ENCODE measurements around the gene GAREM2. TPM values are rescaled to one million over a fixed set of nuclear protein-coding genes. Genes with fewer than 3 reads are reported as not detected.

GAREM2 gene
- total and polyA plus RNA-seq, 10 donors = 0.62 to 6.3 (median 1.9) TPM

DNA sequence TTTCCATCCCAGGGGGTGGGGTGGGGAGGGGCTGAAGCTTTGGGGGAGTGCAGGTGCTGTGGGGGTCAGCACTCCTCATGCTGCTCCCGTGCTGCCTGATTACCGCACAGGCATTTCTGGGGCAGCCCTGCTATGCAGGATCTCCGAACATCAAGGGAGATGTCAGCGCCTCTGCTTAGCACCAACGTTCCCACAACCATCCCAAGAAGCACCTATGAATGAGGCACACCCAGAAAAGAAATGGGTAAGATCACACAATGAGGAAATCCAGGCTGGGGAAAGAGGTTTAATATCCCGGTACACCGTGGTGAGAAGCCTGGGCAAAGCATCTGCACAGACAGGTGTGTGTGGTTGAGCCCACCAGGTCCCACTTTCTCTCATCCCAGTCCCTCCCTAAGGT lies 17.5 kb downstream of the GAREM2 start:
- H3K36me3 ChIP-seq = peaks cover 0 to 62% (median 56%) of the 10 kb centered on the region in 6 donors
- intact Hi-C loops (cut with DNase I; ENCODE audit: low total_unique reads) = no loop called here

DNA sequence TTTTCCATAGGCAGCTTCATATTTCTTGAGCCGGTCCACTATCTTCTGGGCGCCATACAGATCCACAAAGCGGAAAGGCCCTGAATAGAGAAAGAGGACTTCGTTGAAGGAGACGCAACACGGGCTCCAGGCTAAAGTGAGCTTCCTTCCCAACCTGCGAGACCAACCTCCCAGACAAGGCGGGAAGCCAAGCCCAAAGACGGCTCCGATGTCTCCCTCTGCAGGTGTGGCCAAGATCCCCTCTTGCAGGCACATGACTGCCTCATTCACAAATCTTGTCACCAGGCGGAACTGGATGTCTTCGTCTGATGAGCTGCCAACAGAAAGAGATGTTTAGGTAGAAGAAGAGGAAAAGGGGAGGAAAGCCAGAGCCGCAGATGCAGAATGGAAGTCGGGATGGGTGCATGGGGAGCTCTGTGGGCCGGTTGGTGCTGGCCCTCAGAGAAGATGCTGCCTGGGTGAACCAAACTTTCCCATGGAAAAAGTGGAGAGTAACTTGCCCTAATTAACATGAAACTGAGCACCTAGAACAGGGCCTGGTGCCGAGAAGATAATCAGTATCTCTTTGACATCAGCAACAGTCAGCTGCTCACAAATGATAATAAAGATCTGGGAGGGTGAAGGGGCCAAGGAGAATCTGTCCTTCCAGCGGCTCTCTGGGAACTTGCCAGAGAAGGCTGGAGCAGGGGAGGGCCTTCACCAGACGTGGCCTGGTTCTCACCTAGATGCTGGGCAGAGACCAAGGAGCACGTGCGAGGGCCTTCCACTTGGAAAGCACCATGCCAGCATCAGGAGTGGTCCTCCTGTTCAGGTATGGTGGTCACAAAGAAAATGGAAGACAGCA lies 18.6 kb downstream of the GAREM2 start:
- Histone ChIP-seq H3K27ac (no peak overlapping the region), H3K27me3 (replicated peaks in 1 of 7) (no peaks in the 10 kb centered on the region), H3K4me3 (no peak overlapping the region), H3K36me3 (peaks cover 0 to 74% (median 63%) of the 10 kb centered on the region in 6 donors), H3K4me1 (peaks cover 0 to 6% (median under 1%) of the 10 kb centered on the region in 6 donors), H3K9me3 (no peaks in the 10 kb centered on the region)
- TF ChIP-seq POLR2AphosphoS5 (IDR thresholded peaks at IDR 0.05) (no peak), POLR2A (IDR thresholded peaks at IDR 0.05) (no peak)
- TF ChIP-seq, protein P1, sequence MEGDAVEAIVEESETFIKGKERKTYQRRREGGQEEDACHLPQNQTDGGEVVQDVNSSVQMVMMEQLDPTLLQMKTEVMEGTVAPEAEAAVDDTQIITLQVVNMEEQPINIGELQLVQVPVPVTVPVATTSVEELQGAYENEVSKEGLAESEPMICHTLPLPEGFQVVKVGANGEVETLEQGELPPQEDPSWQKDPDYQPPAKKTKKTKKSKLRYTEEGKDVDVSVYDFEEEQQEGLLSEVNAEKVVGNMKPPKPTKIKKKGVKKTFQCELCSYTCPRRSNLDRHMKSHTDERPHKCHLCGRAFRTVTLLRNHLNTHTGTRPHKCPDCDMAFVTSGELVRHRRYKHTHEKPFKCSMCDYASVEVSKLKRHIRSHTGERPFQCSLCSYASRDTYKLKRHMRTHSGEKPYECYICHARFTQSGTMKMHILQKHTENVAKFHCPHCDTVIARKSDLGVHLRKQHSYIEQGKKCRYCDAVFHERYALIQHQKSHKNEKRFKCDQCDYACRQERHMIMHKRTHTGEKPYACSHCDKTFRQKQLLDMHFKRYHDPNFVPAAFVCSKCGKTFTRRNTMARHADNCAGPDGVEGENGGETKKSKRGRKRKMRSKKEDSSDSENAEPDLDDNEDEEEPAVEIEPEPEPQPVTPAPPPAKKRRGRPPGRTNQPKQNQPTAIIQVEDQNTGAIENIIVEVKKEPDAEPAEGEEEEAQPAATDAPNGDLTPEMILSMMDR (IDR thresholded peaks at IDR 0.05 in 8 of 11, conservative IDR thresholded peaks at IDR 0.05 in 3 of 11) = no peak
- intact Hi-C loops (cut with DNase I; ENCODE audit: low total_unique reads) = no loop called here
- WGBS, 5 donors = 86 to 93% (median 90%) methylated on average over 20 of the region's 20 CpGs
- no peak for DNase-seq

More for the DNA sequence above, 17.5 kb downstream of the GAREM2 start:
- H3K27ac ChIP-seq = no peak overlapping the region
- 84 to 97% (median 92%) methylated on average over 7 of the region's 7 CpGs for WGBS, 5 donors
- DNase-seq = no peak
- TF ChIP-seq POLR2A (IDR thresholded peaks at IDR 0.05) = no peak
- TF ChIP-seq, protein P1 (IDR thresholded peaks at IDR 0.05 in 8 of 11, conservative IDR thresholded peaks at IDR 0.05 in 3 of 11) = no peak
- no peak for TF ChIP-seq POLR2AphosphoS5 (IDR thresholded peaks at IDR 0.05)
- no peaks in the 10 kb centered on the region for H3K9me3 ChIP-seq
- H3K4me3 ChIP-seq = no peak overlapping the region
- H3K27me3 ChIP-seq (replicated peaks in 1 of 7) = peaks cover 0 to 7% (median 0%) of the 10 kb centered on the region in 7 donors
- peaks cover 0 to 15% (median 9%) of the 10 kb centered on the region in 6 donors for H3K4me1 ChIP-seq

DNA sequence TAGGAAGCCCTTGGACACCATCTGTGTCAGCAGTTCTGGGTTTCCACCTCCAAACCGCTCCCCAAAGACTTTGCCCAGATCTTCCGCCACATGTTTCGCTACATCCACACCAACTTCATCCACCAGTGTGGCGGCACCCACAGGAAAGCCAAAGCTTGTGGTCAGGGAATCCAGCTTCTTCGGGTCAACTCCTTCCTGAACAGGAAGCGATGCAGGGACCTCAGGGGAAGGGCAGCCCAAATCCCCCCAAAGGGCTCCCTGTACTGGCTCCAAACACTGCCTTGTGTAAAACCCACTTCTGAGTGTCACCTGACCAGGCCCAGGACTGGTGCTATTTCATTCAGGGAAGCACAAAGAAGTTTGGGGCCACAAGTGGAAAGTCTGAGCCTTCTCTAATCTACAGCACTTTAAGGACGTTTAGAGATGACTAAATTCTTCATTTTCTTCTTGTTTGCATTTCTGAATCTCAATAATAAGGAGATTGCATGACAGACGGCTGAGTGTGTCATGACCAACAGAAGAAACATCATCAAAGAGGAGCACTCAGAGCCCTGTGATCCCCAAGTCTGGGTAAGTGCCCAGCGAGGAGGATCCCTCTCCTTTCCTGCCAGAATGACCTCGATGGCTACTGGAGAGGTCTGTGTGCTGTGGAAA lies 20.8 kb downstream of the GAREM2 start:
- peaks cover 0 to 16% (median 7%) of the 10 kb centered on the region in 8 donors for H3K9me3 ChIP-seq

More for the DNA sequence above, 20.8 kb downstream of the GAREM2 start:
- TF ChIP-seq POLR2AphosphoS5 (IDR thresholded peaks at IDR 0.05) = no peak
- no peak for TF ChIP-seq POLR2A (IDR thresholded peaks at IDR 0.05)
- TF ChIP-seq, protein P1 (IDR thresholded peaks at IDR 0.05 in 8 of 11, conservative IDR thresholded peaks at IDR 0.05 in 3 of 11) = no peak
- Histone ChIP-seq H3K27ac (no peak overlapping the region), H3K4me3 (no peak overlapping the region), H3K36me3 (peaks cover 5 to 96% (median 83%) of the 10 kb centered on the region in 6 donors), H3K27me3 (replicated peaks in 1 of 7) (no peaks in the 10 kb centered on the region), H3K4me1 (peaks cover 0 to 11% (median 5%) of the 10 kb centered on the region in 6 donors)
- intact Hi-C loops (cut with DNase I; ENCODE audit: low total_unique reads) = no loop called here
- no peak for DNase-seq
- WGBS, 5 donors = 79 to 89% (median 84%) methylated on average over 10 of the region's 10 CpGs
